ENCODE data around the gene EPHB1.

EPHB1 gene

DNA sequence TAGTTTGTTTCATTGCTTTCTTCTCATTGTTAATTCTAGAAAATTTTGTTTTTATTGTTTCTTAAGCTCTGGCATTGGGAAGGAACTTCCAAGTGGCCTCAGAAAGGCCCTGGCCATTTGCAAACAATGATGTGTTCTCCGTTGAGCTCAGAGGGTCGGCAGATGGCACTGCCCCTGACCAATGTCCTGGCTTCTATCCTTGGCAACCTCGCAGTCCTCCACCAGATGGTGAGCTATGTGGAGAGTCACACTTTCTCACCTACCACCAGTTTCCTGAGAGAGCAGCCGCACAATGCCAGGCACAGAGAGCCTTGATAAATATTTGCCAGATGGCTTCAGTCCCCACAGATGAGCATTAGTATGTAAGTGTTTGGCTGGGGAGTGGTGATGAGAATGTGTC, 343.7 kb downstream of the EPHB1 start:
- no peak for DNase-seq

- DNase-seq, result no peak
Observed at GRCh38 chr3:135140591-135140990, 345.5 kb downstream of the EPHB1 start.

- DNase-seq, result no peak
Observed at GRCh38 chr3:135141160-135141559, 346.1 kb downstream of the EPHB1 start.

- DNase-seq, result no peak
Observed at GRCh38 chr3:135141672-135142071, 346.6 kb downstream of the EPHB1 start.

DNA sequence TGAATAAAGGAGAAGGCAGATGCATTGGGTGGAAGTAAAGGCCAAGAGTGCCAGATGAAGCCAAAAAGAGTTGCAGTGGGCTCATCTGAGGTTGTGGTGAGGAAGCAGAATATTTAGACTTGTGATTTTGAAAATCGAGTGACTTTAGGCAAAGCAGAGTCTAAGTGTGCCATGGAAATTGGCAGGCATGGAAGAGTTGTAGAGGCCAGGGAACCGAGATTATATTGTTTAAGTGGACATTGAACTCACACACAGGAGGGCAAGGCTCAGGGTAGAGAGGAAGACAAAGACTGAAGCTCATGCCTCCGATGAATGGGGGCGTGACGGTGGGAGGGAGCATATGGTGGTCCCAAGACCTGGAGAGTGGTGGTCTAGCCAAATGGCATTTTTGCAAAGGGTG, 347.5 kb downstream of the EPHB1 start:
- no peak for DNase-seq

GRCh38 chr3:135143474-135143873, 348.4 kb downstream of the EPHB1 start:
- no peak for DNase-seq

DNA sequence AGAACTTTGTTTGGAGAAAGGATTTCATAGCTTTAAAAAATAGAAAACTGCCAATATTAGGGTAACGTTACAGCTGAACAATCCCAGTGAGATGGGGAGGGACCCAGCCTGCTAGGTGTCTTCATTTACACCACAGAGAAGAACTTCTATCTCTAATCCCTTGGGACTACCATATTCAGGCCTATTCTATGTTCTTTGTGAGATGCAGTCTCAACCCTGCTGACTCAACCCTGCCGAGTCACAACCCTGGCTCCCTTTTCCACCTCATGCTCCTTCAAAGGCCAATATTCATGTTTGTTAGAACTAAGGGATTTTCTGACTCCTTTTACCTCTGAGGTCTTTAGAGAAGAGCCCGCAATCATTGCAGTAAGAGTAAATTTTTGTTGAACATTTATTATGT, 350.5 kb downstream of the EPHB1 start:
- DNase-seq, result no peak

GRCh38 chr3:135147657-135148056, 352.6 kb downstream of the EPHB1 start:
- DNase-seq, result no peak

- no peak for DNase-seq
Observed at GRCh38 chr3:135148398-135149020, 353.4 kb downstream of the EPHB1 start.

DNA sequence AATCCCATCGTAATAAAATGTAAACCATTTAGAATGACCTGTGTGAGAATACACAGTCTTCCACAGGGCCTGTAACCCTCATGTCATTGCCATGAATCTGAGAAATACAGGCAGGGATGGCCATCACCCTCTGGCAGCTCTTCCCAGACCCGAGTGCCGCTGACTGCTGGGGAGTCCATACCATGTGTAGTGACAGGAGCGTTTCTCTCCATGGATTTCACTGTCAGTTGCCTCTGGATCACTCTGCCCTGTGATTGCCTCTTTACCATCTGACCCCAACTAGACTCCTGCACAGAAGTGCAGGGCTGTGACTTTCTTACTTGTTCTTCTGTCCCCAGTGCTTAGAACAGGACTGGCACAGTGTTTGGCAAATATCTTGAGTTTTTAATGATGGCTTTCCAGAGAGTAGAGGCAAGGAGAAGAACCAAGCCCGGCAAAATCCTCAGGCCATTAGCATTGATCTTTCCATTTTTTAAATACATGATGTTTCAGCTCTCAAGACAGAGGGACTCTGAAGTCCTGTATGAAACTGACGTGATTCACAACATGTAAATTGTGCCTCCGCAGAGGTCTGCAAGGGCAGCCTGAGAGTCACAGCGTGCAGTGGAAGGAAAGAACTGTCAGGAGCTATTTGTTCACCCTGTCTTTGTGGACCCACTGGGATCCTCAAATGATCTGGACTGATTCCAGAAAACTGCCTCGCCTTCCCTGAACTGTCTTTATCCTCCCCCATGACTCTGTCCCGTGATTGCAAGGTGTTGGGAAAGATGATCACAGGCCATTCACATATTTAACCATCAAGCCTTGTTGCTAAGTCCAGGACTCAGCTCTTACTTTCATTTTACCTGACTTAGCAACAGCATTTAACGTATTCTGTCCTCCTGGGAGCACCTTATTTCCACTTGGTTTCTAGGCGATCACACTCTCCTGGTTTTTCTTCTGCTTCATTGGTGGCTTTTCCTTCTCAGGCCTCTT, 354.9 kb downstream of the EPHB1 start:
- no peak for DNase-seq

DNA sequence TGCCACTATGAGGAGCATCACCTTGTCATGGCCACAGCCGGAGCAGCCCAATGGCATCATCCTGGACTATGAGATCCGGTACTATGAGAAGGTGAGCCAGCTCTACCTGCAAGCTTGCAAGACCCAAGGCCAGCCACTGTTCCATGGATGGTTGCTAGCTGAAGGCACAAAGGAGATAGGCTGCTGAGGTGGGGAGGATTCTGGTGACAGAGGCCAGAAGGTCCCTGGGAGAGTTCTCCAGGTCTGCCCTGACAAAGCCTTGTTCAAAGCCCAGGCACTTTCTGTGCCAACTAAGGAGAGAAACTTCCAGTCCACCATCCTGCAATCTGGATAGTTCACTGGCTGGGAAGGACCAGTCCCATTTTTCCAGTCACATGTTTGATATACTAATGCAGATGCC, 359.1 kb downstream of the EPHB1 start:
- no peak for DNase-seq

DNA sequence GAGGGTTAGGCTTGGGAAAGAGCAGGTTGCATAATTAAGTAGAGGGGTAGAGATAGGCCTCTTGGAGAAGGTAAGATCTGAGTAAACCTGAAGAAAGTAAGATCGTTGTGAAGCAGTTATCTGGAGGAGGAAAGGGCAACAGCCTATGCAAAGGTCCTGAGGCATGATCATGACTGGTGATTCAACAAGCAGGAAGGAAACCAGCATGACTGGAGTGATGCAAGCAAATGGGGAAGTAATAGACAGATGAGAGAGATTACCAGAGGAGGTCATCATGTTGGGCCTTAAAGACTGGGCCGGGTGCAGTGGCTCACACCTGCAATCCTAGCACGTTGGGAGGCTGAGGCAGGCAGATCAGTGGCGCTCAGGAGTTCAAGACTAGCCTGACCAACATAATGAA, 360.2 kb downstream of the EPHB1 start:
- no peak for DNase-seq

GRCh38 chr3:135155791-135156190, 360.7 kb downstream of the EPHB1 start:
- DNase-seq, result no peak

- no peak for DNase-seq
Observed at GRCh38 chr3:135157045-135157740, 362.1 kb downstream of the EPHB1 start.

- no peak for DNase-seq
Observed at GRCh38 chr3:135158520-135158919, 363.5 kb downstream of the EPHB1 start.

DNA sequence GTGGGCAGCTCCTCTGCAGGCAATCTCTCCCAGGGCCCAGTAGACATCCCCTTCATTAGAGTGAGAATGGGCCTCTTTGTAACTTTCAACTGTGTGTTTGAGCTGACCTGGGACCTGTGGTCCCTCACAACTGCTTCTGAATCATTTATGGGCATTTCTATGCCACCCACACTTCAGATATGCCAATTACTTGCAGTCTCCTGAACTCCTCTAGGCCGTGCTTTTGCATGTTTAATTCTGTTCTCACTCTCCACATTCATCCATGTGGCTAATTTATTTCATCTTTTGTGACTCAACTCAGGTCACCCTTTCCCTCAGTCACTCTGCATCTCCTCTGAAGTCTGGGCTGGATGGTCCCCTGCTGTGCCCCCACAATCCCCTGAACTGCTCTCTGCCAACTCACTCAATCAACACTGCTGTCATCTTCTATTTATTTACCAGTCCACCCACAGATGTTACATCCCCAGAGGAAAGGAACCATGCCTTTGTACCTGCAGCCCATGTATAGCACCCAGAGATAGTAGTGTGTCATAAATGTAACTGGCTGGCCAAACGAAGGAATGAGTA, 364.7 kb downstream of the EPHB1 start:
- no peak for DNase-seq

DNA sequence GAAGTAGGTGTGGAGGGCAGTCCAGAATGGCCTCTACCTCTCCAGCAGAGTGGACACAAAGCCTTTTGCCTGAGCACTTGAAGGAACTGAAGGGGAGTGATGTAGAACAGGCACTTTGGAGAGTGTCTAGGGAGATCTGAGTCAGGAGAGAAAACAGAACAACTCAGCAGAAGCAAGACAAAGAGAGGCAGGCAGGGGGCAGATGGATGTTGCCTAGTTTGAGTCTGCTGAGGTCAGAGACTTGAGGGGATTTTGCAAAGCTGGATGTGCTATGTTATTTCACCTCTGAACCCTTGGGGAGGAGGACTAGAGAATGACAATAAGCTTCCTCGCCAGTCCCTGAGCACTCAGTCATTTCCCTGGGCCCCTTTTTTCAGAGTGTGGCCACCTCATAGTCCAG, 366.4 kb downstream of the EPHB1 start:
- no peak for DNase-seq

DNA sequence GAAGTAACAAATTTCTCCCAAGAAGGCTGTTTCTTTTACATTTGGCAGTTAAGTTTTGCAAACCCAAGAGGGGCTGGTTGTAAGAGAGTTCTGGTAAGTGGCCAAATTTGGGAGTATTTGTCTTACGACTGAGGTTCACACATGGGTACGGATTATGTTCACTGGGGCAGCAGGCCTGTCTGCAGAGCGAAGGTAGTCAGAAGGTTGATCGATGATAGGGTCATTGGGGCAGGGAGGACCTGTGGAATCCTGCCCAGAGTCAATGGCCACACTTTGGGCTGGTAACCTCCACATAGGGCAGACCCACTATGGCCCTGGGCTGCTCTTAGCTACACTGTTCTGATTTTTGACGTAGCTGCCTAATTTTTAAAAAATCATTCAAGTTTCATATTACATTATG, 368.6 kb downstream of the EPHB1 start:
- DNase-seq, result no peak

- no peak for DNase-seq
Observed at GRCh38 chr3:135165260-135165659, 370.2 kb downstream of the EPHB1 start.

DNA sequence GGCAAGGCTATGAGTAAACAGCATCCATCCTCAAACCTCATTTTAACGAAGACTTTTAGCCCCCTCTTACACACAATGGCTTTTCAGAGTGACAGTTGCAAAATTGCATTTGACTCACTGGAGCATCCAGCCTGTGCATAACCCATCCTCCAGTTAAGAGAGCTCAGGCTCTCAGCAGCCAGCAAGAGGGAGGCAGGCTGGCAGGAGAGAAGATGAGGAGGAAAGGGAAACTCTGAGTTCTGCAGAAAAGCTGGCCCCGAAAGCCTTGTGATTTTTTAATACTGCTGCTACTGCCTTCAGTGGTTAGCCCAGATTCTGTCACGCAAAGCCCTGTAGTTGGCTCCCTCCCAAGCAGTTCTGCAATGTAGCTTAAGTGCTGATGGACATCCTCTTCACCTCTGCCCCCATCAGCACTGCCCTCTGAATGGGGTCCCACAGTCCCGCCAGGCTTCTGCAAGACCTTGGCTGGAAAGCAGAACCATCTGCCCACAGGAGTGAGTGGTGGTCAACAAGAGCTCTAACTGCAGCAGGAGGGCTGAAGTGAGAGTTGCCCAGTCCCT, 371.3 kb downstream of the EPHB1 start:
- DNase-seq, result no peak

DNA sequence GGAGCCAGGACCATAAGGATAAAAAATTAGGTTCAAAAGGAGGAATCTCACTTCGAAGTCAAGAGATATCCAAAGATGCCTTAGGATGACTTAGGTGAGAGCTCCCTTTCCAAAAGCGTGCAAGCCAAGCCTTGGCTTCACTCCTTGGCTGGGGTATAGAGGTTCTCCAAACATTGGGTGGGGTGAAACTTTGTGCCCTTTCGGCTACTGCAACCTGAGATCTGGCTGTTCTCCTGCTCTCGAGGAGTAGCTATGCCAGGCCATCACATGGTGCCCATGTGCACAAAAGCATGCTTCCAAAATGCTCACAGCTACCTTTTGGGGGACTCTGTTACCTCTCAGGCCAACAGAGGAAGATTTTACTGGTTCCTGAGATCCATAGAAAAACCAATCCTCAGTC, 373.8 kb downstream of the EPHB1 start:
- no peak for DNase-seq

- DNase-seq, result no peak
Observed at GRCh38 chr3:135169651-135170050, 374.6 kb downstream of the EPHB1 start.

- DNase-seq, result no peak
Observed at GRCh38 chr3:135170732-135171131, 375.7 kb downstream of the EPHB1 start.

Measured in NCI-H2107 (cell line).